SH-SY5Y (cell line): ENCODE results near the gene SH3GL3.

ENCODE experiments used
- GATA2 ChIP-seq: IDR thresholded peaks from 2 replicates; pipeline ENCODE4 v1.6.1; 2011; ENCODE audit warnings: mild to moderate bottlenecking, low read depth, low read length
- GATA3 ChIP-seq: IDR thresholded peaks from 2 replicates; pipeline ENCODE4 v1.6.1; 2011; ENCODE audit warnings: low read depth, mild to moderate bottlenecking, low read length, moderate library complexity

DNA sequence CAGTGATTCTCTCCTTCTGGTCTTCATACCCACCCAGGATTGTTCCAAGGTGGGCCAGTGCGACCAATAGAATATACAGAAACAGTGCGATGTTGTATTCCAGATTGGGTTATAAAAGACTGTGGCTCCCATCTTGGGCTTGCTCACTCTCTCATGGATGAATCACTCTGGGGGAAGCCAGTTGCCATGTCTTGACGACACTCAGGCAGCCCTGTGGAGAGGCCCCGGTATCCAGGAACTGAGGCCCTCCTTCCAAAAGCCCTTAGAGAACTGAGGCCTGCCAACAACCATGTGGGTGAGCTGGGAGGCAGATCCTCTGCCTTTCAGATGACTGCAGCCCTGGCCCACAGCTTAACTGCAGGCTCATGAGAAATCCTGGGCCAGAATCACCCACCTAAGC lies 57.2 kb downstream of the SH3GL3 start:
- TF ChIP-seq GATA2 (no peak), GATA3 (no peak)
